AML-193 (cell line): ENCODE data around the gene PEMT.
A peak's percentile ranks its signal among the peaks of the same experiment; 100 is the strongest.
"Not testable (repeated sequence)": the region's sequence is repeated elsewhere in the genome, so short reads cannot be mapped to it uniquely, and the experiment has no call there.

Source experiments
- DNase-seq, 2 experiments: peaks; one replicate each; lab custom pipeline; 2025; lab: John Stamatoyannopoulos, UW

Gene PEMT

GRCh38 chr17:17486416-17486815 is 105.1 kb downstream of the PEMT start:
- not testable (repeated sequence) for DNase-seq

DNA sequence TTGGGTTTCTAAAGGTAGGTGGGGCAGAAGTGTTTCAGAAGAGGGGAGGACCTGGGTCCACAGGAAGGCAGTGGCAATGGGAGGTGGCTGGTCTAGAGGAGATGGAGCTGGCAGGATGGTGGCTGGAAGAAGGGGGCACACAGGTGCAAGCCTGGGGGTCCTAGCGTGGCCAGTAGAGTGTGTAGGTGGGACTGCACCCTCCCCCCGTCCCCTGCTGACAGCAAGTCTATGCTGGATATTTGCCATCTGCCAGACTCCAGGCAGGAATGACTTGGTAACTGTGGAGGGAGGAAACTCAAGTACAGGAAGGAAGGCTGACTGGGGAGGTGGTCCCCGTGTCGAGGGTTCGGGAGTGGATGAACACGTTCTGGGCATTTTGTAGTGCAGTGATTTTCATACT is 106.1 kb downstream of the PEMT start:
- DNase-seq = no peak

DNA sequence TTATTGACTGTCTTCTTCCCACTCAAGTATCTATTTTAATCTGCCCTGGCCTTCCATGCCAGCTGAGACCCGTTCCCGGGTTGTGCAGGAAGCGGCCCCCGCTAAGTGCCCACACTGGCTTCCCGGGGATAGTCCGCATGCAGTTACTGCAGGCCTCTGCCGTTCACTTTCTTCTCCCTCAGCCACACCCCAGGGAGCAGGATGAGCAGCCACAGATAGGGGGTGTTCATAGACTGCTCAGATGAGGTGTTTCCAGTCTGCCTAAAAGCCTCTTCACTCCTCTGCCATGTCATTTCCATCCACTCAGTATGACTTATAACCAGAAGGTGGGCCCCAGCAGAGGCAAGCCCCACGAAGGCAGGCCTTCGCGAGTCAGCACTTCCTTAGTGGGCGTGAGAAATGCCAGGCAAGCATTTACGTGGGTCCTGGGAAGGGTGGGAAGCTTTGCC is 107.0 kb downstream of the PEMT start:
- no peak for DNase-seq

- no peak for DNase-seq
Measured at GRCh38 chr17:17481860-17482259, 109.6 kb downstream of the PEMT start.

- no peak for DNase-seq
Measured at GRCh38 chr17:17480593-17481148, 110.8 kb downstream of the PEMT start.

GRCh38 chr17:17479209-17479608 is 112.3 kb downstream of the PEMT start:
- DNase-seq = no peak

GRCh38 chr17:17476865-17477467 is 114.5 kb downstream of the PEMT start, which contains the start of gene MED9:
Gene MED9, plus strand, starts transcription at chr17:17477000. Its CDS starts 42 bp downstream, at chr17:17477042.
- peak; percentile 22 to 44 for DNase-seq

DNA sequence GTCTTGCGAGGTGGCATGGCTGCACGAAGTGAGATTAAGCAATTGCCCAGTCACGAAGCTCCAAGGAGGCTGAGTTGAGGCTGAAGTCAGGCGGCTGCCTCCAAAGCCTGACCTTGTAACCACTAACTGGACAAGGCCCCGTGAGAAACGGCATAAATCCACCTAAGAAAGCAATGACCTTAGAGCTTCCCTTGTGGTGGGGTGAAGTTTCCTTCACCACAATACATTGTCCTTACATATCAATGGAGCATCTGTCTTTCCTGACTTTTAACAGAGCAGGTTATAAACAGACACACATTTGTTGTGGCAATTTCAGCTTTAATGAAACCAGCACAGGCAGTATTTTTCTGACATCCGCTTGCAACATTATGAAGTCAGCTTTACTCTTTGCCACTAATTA is 117.2 kb downstream of the PEMT start:
- DNase-seq = no peak

GRCh38 chr17:17472333-17472920 is 119.1 kb downstream of the PEMT start:
- DNase-seq = no peak

- no peak for DNase-seq
Measured at GRCh38 chr17:17469996-17470395, 121.5 kb downstream of the PEMT start.

DNA sequence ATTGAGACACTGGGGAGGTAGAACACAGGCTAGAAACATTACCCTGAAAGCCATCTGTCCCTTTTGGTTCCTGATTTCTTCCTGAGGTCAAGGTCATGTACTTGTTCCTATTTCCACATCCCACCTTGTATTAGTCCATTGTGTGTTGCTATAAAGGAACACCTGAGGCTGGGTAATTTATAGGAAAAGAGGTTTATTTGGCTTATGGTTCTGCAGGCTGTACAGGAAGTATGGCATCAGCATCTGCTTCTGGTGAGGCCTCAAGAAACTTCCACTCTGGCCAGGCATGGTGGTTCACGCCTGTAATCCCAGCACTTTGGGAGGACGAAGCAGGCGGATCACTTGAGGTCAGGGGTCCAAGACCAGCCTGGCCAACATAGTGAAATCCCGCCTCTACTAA is 122.2 kb downstream of the PEMT start:
- DNase-seq = no peak

GRCh38 chr17:17468217-17469010 is 123.1 kb downstream of the PEMT start:
- DNase-seq = no peak

DNA sequence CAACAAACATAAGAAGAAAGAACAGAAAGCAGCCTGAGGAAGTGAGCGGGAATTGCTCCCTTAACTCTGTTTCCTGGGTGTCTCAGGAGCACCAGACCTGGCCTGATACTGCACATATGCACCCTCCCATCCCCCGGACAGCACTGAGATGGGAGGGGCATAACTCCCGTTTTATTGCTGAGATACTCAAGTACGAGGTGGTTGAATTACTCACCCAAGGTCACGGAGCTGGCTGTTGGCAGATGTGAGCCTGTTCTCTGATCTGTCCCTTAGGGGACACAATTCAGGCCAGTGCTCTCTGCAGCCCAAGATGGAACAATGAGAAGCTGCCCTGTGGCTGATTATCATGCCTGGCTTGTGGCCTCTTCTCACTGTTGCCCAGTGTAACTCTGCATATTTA is 123.8 kb downstream of the PEMT start:
- DNase-seq = no peak

GRCh38 chr17:17467016-17467415 is 124.5 kb downstream of the PEMT start:
- no peak for DNase-seq

DNA sequence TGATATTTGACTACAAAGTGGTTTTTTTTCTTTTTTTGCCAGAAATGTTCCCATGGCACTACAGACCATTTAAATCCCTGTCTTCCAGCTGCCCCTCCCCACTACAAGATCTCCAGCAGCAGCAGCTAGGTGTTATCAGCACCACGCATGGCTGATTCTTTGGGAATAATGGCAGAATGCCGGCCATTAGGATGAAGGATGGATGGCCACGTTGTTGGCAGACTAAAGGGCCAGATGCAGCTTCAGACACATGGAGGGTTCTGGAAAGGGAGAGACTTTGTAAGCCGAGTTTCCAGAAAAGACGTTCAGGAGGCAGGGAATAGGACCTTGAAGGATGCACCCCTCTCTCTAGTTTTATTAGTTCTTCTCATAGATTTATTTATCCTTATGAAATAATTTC is 125.0 kb downstream of the PEMT start:
- no peak for DNase-seq

DNA sequence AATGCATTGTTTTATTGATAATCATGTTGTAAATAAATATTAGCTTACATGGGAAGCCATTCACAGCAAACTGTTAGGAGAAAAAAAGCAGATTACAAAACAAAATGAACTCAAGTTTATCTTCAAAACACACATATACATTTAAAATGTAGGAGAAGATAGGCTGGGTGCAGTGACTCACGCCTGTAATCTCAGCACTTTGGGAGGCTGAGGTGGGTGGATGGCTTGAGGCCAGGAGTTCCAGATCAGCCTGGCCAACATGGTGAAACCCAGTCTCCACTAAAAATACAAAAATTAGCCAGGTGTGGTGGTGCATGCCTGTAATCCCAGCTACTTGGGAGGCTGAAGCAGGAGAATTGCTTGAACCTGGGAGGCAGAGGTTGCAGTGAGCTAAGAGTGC is 125.6 kb downstream of the PEMT start:
- DNase-seq = not testable (repeated sequence)

DNA sequence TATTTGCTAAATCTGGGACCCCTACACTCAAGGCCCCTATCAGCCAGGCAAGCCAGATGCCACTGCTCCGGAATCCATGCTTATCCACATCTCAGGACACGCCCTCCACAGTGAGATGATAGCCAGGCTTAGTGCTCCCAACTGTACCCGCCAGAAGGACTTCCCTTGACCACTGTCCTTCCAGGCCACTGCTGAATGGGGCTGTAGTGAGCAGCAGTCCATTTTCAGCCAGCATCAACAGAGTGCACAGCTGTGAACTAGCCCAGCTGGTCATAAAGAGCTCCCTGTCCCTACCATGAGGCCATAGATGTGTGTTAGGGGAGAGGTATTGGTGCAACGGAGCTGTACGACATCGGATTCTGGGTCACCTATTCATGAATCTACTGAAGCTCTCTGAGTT is 127.7 kb downstream of the PEMT start:
- DNase-seq = no peak

GRCh38 chr17:17462048-17462824 is 129.3 kb downstream of the PEMT start:
- no peak for DNase-seq

- no peak for DNase-seq
Measured at GRCh38 chr17:17460038-17460437, 131.5 kb downstream of the PEMT start.

- no peak for DNase-seq
Measured at GRCh38 chr17:17457680-17458079, 133.8 kb downstream of the PEMT start.

- no peak for DNase-seq
Measured at GRCh38 chr17:17456251-17456650, 135.3 kb downstream of the PEMT start.
